ENCODE data around the gene CETP.

The CETP gene

DNA sequence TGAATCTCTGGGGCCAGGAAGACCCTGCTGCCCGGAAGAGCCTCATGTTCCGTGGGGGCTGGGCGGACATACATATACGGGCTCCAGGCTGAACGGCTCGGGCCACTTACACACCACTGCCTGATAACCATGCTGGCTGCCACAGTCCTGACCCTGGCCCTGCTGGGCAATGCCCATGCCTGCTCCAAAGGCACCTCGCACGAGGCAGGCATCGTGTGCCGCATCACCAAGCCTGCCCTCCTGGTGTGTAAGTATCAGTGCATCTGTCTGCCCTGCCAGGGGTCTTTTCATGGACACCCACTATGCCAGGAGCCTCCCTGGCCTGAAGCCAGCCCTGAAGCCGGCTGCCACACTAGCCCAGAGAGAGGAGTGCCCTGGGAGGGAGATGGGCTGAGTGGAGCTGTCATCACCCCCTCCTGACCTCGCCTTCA lies at the start of gene CETP:
Gene CETP (plus strand): TSS at position 100 of the 431 bp plus-strand sequence. CDS start 30 bp downstream, at position 130.
- peaks cover 18% of the 10 kb centered on the region for H3K4me1 Mint-ChIP-seq (ENCODE audit: low read depth)
- H3K9me3 Mint-ChIP-seq, result no peaks in the 10 kb centered on the region
- H3K36me3 Mint-ChIP-seq (ENCODE audit: low read depth), result no peaks in the 10 kb centered on the region
- H3K4me3 Mint-ChIP-seq, result no peak within 1 kb of the TSS
- no peak within 1 kb of the TSS for H3K27ac Mint-ChIP-seq
- H3K27me3 Mint-ChIP-seq (ENCODE audit: low read depth), result peaks cover 7% of the 10 kb centered on the region

DNA sequence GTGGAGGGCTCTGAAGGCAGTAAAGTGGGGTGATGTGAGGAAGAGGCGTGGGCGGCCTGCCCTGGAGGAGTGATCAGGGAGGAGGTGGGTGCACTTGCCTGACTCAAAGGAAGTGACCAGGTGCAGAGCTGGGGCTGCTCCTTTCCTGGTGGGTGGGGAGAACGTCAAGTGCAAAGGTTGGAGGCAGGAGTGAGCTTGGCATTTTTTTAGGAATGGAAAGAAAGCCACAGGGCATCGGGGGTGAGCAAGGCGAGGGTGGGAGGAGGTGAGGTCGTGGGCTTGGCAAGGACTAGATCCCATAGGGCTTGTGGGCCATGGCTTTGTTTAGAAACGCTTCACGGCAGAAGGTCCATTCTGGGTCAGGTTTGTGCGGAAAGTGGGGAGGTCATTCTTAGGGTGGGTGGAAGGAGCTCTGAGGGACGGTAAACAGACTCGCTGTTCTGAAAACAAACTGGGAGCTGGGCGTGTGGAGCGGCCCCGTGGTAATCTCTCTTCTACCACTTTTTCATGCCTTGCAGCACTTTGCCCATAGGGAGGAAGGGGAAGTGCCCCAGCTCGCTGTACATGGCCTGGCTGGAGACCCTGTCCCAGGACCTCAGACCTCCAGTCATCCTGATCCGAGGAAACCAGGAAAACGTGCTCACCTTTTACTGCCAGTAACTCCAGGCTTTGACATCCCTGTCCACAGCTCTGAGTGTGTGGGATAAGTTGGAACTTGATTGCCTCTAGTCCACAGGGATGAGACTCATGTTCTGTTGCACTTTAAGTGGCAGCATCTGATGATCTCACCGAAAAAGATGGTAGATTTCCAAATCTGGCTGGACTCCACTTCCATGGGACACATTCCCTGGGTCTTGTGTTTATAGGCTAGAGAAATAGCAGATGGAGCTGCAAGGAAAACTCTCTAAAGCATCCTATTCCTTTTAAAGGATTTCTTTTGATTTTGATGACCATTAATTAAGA lies 48.7 kb upstream of the CETP start:
- Mint-ChIP-seq H3K9me3 (no peaks in the 10 kb centered on the region), H3K27ac (no peak overlapping the region), H3K4me3 (no peak overlapping the region), H3K27me3 (ENCODE audit: low read depth) (peaks cover 10% of the 10 kb centered on the region), H3K4me1 (ENCODE audit: low read depth) (peaks cover 40% of the 10 kb centered on the region), H3K36me3 (ENCODE audit: low read depth) (peaks cover 4% of the 10 kb centered on the region)

DNA sequence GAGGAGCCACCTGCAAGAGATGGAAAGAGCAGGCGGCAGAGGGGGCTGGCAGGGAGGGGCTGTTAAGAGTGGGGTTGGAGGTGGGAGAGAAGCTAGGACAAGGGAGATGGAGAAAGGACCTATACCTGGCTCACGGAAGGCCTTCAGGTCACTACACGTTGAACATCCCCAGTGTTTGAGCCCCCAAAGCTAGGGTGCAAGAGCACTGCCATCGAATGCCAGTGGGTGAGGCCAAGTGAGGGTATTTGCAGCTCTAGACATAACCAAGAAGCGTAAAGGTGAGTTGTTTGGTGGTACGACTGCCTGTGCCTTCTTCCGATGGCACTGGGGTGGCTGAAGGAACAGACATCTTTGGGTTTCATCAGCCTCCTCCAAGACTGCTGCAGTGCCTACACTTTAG lies 46.9 kb upstream of the CETP start:
- Mint-ChIP-seq H3K36me3 (ENCODE audit: low read depth) (peaks cover 7% of the 10 kb centered on the region), H3K4me3 (no peak overlapping the region), H3K4me1 (ENCODE audit: low read depth) (peaks cover 50% of the 10 kb centered on the region), H3K9me3 (no peaks in the 10 kb centered on the region), H3K27me3 (ENCODE audit: low read depth) (peaks cover 7% of the 10 kb centered on the region), H3K27ac (no peak overlapping the region)

DNA sequence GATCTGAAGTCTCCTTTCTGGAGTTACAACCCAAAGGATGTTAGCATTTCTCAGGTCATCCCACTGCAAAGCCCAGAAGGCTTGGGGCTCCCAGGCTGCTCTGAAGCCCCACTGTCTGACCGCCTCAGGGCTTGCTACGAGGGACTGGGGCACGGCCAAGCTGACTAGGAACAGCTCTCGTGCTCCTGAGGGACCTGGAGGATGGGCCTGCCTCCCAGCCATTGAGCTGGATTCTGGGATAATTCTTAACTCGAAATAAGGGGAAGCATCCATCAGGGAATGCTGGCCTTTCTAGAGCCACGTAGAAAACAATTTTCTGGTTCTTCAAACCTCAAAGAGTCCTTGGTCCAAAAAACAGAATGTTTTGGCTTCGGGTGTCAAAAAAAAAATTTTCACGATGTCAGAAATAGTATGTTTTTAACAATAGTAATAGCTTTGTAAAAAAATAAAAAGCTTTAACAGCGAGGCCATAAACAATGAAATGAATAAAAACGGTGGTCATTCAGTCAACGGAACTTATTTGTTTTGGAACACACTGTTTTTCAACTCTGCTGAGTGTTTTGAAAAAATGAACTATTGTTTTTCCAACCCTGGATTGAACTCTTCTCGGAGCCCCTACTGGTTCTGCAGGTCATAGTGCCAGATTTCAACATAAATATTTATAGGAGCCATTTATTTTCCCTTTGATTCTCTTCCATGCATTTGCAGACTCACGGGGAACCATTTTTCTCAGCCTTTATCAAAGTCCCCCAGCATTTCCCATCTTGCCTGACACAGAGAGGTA lies 46.2 kb upstream of the CETP start:
- Mint-ChIP-seq H3K4me3 (no peak overlapping the region), H3K9me3 (no peaks in the 10 kb centered on the region), H3K4me1 (ENCODE audit: low read depth) (peaks cover 53% of the 10 kb centered on the region), H3K27me3 (ENCODE audit: low read depth) (peaks cover 7% of the 10 kb centered on the region), H3K27ac (no peak overlapping the region), H3K36me3 (ENCODE audit: low read depth) (peaks cover 7% of the 10 kb centered on the region)

- Mint-ChIP-seq H3K27me3 (ENCODE audit: low read depth) (peaks cover 7% of the 10 kb centered on the region), H3K36me3 (ENCODE audit: low read depth) (peaks cover 7% of the 10 kb centered on the region), H3K4me3 (peak overlapping the region; percentile 77), H3K27ac (peak overlapping the region; percentile 93), H3K4me1 (ENCODE audit: low read depth) (peaks cover 42% of the 10 kb centered on the region), H3K9me3 (no peaks in the 10 kb centered on the region)
These were observed 45.0 kb upstream of the CETP start for GRCh38 chr16:56916571-56917403.

GRCh38 chr16:56918467-56919012 lies 43.2 kb upstream of the CETP start:
- Mint-ChIP-seq H3K27ac (no peak overlapping the region), H3K36me3 (ENCODE audit: low read depth) (peaks cover 7% of the 10 kb centered on the region), H3K4me1 (ENCODE audit: low read depth) (peaks cover 35% of the 10 kb centered on the region), H3K4me3 (no peak overlapping the region), H3K9me3 (no peaks in the 10 kb centered on the region), H3K27me3 (ENCODE audit: low read depth) (peaks cover 7% of the 10 kb centered on the region)

GRCh38 chr16:56919099-56919800 lies 42.5 kb upstream of the CETP start:
- Mint-ChIP-seq H3K27me3 (ENCODE audit: low read depth) (peaks cover 7% of the 10 kb centered on the region), H3K27ac (no peak overlapping the region), H3K4me3 (no peak overlapping the region), H3K36me3 (ENCODE audit: low read depth) (peaks cover 7% of the 10 kb centered on the region), H3K9me3 (no peaks in the 10 kb centered on the region), H3K4me1 (ENCODE audit: low read depth) (peaks cover 39% of the 10 kb centered on the region)

DNA sequence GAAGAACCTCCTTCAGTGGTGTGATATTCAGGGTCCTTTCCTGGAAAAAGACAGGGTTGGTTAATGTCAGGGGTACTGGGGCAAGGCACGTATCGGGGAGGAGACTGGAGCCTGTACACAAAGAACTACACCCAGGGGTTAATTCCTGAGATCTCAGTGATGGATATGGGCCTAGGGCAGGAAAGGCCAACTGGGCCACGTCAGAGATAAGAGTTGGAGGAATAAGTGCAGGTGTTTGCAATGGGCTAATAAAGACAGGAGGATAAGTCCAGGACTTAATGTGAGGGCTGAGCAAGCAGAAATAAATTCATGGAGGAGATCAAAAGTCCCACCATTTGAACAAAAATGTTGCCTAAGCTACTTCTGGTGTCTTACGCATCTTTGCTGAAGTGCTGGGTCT lies 40.2 kb upstream of the CETP start:
- no peak overlapping the region for H3K27ac Mint-ChIP-seq
- peaks cover 7% of the 10 kb centered on the region for H3K27me3 Mint-ChIP-seq (ENCODE audit: low read depth)
- no peak overlapping the region for H3K4me3 Mint-ChIP-seq
- H3K36me3 Mint-ChIP-seq (ENCODE audit: low read depth), result peaks cover 7% of the 10 kb centered on the region
- H3K4me1 Mint-ChIP-seq (ENCODE audit: low read depth), result peaks cover 41% of the 10 kb centered on the region
- H3K9me3 Mint-ChIP-seq, result no peaks in the 10 kb centered on the region

- H3K27ac Mint-ChIP-seq, result no peak overlapping the region
- H3K9me3 Mint-ChIP-seq, result no peaks in the 10 kb centered on the region
- H3K36me3 Mint-ChIP-seq (ENCODE audit: low read depth), result no peaks in the 10 kb centered on the region
- H3K4me3 Mint-ChIP-seq, result no peak overlapping the region
- H3K4me1 Mint-ChIP-seq (ENCODE audit: low read depth), result peaks cover 24% of the 10 kb centered on the region
- H3K27me3 Mint-ChIP-seq (ENCODE audit: low read depth), result no peaks in the 10 kb centered on the region
These were observed 38.2 kb upstream of the CETP start for GRCh38 chr16:56923481-56924091.

DNA sequence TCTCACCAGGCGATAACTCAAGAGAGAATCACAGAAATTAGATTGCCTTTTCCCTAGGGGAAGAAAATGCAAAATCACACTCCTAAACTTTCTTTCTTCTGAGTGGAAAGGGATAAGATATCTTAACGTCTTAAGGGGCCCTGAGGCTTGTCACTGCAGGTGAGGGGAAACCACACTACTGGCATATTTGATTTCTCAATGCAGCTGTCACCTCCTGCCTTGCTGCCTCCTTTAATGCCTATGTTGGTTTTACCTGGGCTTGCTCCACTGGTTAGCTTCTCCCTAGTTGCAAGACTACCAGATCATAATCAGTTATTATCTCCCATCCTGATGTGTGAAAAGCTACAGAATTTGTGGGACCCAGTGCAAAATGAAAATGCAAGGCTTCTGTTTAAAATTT lies 34.3 kb upstream of the CETP start:
- Mint-ChIP-seq H3K4me1 (ENCODE audit: low read depth) (peaks cover 19% of the 10 kb centered on the region), H3K36me3 (ENCODE audit: low read depth) (peaks cover under 1% of the 10 kb centered on the region), H3K27ac (no peak overlapping the region), H3K27me3 (ENCODE audit: low read depth) (no peaks in the 10 kb centered on the region), H3K9me3 (no peaks in the 10 kb centered on the region), H3K4me3 (no peak overlapping the region)

- no peaks in the 10 kb centered on the region for H3K27me3 Mint-ChIP-seq (ENCODE audit: low read depth)
- H3K36me3 Mint-ChIP-seq (ENCODE audit: low read depth), result peaks cover 17% of the 10 kb centered on the region
- peaks cover 20% of the 10 kb centered on the region for H3K4me1 Mint-ChIP-seq (ENCODE audit: low read depth)
- H3K27ac Mint-ChIP-seq, result no peak overlapping the region
- H3K9me3 Mint-ChIP-seq, result no peaks in the 10 kb centered on the region
- H3K4me3 Mint-ChIP-seq, result no peak overlapping the region
These were observed 32.1 kb upstream of the CETP start for GRCh38 chr16:56929639-56930038.

DNA sequence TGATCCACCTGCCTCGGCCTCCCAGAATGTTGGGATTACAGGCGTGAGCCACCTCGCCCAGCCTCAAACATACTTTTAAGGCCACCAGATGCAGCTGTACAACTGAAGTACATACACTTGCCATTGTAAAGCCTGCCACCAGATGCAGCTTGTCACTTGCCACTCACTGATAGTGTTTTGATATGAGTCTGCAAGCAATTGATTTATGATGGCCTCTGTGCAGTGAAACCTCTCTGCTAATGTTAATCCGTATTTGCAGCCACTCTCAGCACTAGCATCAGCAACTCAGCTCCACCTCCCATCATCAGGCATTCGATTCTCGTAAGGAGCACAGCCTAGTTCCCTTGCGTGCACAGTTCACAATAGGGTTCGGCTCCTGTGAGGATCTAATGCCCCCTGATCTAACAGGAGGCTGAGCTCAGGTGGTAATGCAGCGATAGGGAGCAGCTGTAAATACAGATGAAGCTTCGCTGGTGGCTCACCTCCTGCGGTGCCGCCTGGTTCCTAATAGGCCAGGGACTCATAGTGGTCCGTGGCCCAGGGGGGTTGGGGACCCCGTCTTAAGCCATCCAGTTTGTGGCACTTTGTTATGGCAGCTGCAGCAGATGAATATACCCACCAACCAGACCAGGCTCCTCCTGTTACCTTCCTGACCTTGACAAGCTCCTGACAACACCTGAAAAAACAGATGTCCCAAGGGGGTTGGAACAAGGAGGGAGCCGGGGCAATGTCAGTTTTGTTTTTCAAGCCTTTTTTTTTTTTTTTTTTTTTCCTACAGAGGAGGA lies 31.1 kb upstream of the CETP start:
- Mint-ChIP-seq H3K36me3 (ENCODE audit: low read depth) (peaks cover 28% of the 10 kb centered on the region), H3K27me3 (ENCODE audit: low read depth) (no peaks in the 10 kb centered on the region), H3K9me3 (no peaks in the 10 kb centered on the region), H3K4me1 (ENCODE audit: low read depth) (peaks cover 25% of the 10 kb centered on the region), H3K4me3 (peak overlapping the region; percentile 99), H3K27ac (peak overlapping the region; percentile 90)

All from T-helper 1 cell treated with Interleukin-12 subunit alpha and Interleukin-12 subunit beta and Interleukin-4 antibody, amounts not matched to agents 30 μg/mL and 1 μg/mL, for 36 hours (primary cell).